ES-I3 (cell line): ENCODE measurements around the gene FASTKD1.
"Not testable (repeated sequence)": the region's sequence is repeated elsewhere in the genome, so short reads cannot be mapped to it uniquely, and the experiment has no call there.

Experiments
- H3K36me3 ChIP-seq: 2 replicates; pipeline ENCODE4 v1.6.1; 2013; ENCODE audit warnings: mild to moderate bottlenecking, low read length, control low read depth, moderate library complexity; ENCODE audit not compliant: insufficient read depth
- H3K4me1 ChIP-seq: 2 replicates; pipeline ENCODE4 v1.6.1; 2013; ENCODE audit warnings: mild to moderate bottlenecking, control low read depth, low read length; ENCODE audit not compliant: insufficient read depth
- H3K9ac ChIP-seq: 2 replicates; pipeline ENCODE4 v1.6.1; 2013; ENCODE audit warnings: low read depth, mild to moderate bottlenecking, low read length, moderate library complexity
- H3K9me3 ChIP-seq: 2 replicates; pipeline ENCODE4 v1.6.1; 2013; ENCODE audit warnings: mild to moderate bottlenecking, low read length, moderate library complexity; ENCODE audit not compliant: control insufficient read depth, insufficient read depth

The FASTKD1 gene

DNA sequence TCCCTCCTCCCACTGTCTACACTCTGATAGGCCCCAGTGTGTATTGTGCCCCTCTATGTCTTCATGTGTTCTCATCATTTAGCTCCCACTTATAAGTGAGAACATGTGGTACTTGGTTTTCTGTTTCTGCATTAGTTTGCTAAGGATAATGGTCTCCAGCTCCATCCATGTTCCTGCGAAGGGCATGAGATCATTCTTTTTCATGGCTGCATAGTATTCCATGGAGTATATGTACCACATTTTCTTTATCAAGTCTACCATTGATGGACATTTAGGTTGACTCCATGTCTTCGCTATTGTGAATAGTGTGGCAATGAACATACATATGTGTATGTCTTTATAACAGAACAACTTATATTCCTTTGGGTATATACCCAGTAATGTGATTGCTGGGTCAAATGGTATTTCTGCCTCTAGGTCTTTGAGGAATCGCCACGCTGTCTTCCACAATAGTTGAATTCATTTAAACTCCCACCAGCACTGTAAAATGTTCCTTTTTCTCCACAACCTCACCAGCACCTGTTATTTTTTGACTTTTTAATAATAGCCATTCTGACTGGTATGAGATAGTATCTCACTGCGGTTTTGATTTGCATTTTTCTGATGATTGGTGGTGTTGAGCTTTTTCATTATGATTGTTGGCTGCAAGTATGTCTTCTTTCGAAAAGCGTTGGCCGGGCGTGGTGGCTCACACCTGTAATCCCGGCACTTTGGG lies 9.0 kb upstream of the FASTKD1 start:
- H3K4me1 ChIP-seq, H3K36me3 ChIP-seq, H3K9ac ChIP-seq, H3K9me3 ChIP-seq: not testable (repeated sequence)

DNA sequence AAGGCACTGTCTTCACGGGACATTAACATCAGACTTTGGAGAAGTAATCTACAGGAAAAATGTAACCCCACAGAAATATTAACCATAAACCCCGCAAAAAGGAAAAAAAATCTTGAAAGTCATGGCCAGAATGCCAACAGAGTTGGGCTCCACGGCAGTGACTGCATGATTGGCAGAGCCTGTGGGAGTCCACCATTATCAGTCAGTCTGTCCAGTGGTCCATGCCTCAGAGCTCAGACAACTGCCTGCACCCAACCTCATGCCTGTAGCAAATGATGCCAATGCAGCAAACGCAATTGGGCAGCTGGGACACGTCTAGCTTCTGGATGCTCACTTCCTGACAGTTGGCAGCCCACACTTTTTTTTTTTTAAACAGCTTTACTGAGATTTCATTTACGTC lies 5.4 kb upstream of the FASTKD1 start:
- no peak overlapping the region for H3K9ac ChIP-seq
- no peaks in the 10 kb centered on the region for H3K36me3 ChIP-seq
- H3K9me3 ChIP-seq, result no peaks in the 10 kb centered on the region; the same call in 1 of the 2 replicates
- H3K4me1 ChIP-seq, result no peaks in the 10 kb centered on the region

DNA sequence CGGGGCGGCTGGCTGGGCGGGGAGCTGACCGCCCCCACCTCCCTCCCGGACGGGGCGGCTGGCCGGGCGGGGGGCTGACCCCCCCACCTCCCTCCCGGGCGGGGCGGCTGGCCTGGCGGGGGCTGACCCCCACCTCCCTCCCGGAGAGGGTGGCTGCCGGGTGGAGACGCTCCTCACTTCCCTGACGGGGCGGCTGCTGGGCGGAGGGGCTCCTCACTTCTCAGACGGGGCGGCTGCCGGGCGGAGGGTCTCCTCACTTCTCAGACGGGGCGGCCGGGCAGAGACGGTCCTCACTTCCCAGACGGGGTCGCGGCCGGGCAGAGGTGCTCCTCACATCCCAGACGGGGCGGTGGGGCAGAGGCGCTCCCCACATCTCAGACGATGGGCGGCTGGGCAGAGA lies 1.6 kb upstream of the FASTKD1 start:
- not testable (repeated sequence) for H3K4me1 ChIP-seq, H3K36me3 ChIP-seq, H3K9ac ChIP-seq, H3K9me3 ChIP-seq

DNA sequence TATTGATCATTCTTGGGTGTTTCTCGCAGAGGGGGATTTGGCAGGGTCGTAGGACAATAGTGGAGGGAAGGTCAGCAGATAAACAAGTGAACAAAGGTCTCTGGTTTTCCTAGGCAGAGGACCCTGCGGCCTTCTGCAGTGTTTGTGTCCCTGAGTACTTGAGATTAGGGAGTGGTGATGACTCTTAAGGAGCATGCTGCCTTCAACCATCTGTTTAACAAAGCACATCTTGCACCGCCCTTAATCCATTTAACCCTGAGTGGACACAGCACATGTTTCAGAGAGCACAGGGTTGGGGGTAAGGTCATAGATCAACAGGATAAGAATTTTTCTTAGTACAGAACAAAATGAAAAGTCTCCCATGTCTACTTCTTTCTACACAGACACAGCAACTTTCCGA lies 874 bp upstream of the FASTKD1 start:
- not testable (repeated sequence) for H3K4me1 ChIP-seq, H3K9me3 ChIP-seq, H3K36me3 ChIP-seq, H3K9ac ChIP-seq

DNA sequence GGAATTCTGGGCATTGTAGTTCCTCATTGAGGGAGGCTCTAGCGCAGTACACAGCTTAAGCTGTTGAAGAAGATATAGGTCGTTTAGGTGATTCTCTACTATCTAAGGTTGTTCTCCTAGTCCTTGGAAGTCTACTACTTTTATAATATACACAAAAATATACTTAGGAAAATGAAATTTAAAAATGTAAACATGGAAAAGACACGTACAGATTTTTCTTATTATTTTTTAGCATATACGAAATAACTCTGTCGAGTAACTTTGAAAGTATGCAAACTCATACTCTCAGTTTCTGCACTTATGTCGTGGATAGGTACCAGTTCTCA lies 272 bp upstream of the FASTKD1 start:
- Histone ChIP-seq H3K9ac (no peak overlapping the region), H3K36me3 (no peaks in the 10 kb centered on the region), H3K9me3 (no peaks in the 10 kb centered on the region), H3K4me1 (0 out of 2 replicates have a peak, but pooled peaks cover 3% of the 10 kb centered on the region)

DNA sequence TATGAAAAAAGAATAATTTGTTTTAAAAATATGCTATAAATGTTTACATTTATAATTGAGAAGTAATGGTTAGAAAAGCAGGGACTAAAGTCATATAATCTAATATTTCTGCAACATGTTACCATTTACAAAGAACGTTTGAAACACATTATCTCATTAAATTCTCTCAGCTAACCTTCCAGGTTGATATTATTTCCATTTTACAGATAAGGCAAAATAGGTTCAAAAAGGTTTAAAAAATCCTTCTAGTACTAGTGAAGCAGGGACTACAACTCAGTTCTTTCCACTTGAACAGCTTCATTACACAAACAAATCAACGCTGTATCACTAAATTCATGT lies 875 bp downstream of the FASTKD1 start:
- Histone ChIP-seq H3K9ac (peak overlapping the region; percentile 93), H3K4me1 (0 out of 2 replicates have a peak, but pooled peaks cover 3% of the 10 kb centered on the region), H3K9me3 (no peaks in the 10 kb centered on the region), H3K36me3 (no peaks in the 10 kb centered on the region)

DNA sequence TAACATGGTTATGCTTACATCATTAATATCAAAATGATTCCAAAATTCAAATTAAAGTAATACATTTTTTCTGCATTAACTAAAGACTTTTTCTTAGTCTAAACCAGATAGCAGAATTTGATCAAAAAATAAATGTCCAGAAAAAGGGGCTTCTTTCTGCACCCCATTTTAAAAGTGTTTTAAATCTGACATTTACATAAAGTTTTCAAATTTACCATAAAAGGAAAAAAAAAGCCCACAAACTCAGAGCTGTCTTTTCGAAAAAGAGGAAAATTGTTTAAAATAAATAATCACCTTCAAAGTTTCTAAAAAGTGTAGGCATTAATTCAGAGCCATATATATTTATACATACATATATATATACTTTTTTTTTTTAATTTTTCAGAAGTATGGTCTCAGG lies 1.5 kb downstream of the FASTKD1 start:
- H3K9me3 ChIP-seq, result no peaks in the 10 kb centered on the region
- H3K9ac ChIP-seq, result no peak overlapping the region
- no peaks in the 10 kb centered on the region for H3K36me3 ChIP-seq
- 0 out of 2 replicates have a peak, but pooled peaks cover 3% of the 10 kb centered on the region for H3K4me1 ChIP-seq

DNA sequence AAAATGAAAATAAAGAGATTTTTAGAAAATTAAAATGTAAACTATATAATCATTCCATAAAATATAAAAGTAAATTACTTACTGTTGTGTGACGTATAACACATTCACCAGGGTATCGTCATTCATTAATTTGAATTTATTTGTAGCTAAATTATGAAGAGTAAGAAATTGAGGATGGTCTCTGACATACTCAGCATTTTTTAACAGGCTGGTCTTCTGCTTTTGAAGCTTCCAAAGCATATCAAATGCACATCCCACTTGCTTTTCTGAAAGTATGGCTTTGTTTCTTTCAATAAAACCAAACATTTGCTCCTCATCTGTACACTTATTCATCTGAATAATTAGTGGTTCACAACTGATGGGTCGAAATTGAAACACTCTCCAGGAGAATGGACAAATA lies 2.1 kb downstream of the FASTKD1 start:
- H3K4me1 ChIP-seq, result 0 out of 2 replicates have a peak, but pooled peaks cover 3% of the 10 kb centered on the region
- no peak overlapping the region for H3K9ac ChIP-seq
- no peaks in the 10 kb centered on the region for H3K36me3 ChIP-seq
- H3K9me3 ChIP-seq, result no peaks in the 10 kb centered on the region

DNA sequence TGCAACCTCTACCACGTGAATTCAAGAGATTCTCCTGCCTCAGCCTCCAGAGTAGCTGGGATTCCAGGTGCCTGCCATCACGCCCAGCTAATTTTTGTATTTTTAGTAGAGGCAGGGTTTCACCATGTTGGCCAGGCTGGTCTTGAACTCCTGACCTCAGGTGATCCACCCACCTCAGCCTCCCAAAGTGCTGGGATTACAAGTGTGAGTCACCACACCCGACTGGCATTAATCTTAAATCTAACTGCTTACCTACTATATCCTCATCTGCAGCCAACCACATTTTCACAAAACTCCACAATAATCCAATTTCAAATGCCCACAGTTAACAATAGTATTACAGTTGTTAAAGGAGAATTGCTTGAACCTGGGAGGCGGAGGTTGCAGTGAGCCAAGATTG lies 2.9 kb downstream of the FASTKD1 start:
- H3K9me3 ChIP-seq, H3K4me1 ChIP-seq, H3K36me3 ChIP-seq, H3K9ac ChIP-seq: not testable (repeated sequence)

DNA sequence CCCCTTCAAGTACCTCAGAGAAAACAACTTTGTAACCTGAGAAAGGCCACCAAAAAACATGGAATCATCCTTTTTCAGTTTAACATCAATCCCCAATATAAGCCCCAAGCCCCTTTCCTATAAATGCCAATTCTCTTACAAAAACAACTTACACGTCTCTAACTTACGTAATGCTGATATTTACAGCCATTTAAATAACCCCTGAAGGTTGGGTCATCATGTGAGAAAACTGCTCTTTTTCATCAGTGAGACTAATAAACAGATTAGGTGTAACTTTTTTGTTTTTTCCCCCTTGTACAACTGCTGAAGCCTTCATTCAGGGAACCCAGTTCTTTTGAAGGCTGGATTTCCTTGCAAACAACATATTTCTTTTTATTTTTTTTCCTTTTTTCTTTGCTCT lies 3.7 kb downstream of the FASTKD1 start:
- no peaks in the 10 kb centered on the region for H3K9me3 ChIP-seq
- H3K9ac ChIP-seq, result no peak overlapping the region
- H3K36me3 ChIP-seq, result no peaks in the 10 kb centered on the region
- 0 out of 2 replicates have a peak, but pooled peaks cover 3% of the 10 kb centered on the region for H3K4me1 ChIP-seq

DNA sequence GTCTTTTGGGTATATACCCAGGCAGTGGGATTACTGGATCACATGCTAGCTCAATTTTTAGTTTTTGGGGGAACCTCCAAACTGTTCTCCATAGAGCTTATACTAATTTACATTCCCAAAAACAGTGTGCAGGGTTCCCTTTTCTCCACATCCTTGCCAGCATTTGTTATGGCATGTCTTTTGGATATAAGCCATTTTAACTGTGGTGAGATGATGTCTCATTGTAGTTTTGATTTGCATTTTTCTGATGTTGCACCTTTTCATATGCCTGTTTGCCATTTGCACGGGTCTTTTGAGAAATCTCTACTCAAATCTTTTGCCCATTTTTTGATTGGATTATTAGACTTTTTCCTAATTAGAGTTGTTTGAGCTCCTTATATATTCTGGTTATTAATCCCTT lies 8.0 kb downstream of the FASTKD1 start:
- H3K4me1 ChIP-seq, result no peaks in the 10 kb centered on the region
- H3K9me3 ChIP-seq, result no peaks in the 10 kb centered on the region
- H3K36me3 ChIP-seq, result no peaks in the 10 kb centered on the region
- H3K9ac ChIP-seq, result no peak overlapping the region

DNA sequence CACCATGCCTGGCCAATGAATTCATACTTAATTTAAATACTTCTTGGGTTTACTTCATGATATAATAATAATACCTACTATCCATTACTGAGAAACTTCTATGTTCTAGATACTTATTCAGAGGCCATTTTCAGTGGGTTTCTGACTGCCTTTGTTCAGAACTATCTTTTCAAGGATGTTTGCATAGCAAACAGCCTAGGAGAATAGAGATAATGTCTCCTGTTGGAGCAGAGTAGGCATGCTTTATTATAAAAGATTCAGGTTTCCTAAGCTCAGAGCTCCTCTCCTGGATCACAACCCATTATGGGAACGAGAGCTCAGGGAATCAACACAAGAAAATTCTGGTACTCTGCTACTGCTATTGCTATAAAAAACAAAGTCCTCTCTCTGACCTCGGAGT lies 11.1 kb downstream of the FASTKD1 start:
- Histone ChIP-seq H3K36me3 (0 out of 2 replicates have a peak, but pooled peaks cover 5% of the 10 kb centered on the region), H3K4me1 (no peaks in the 10 kb centered on the region), H3K9me3 (no peaks in the 10 kb centered on the region), H3K9ac (no peak overlapping the region)

DNA sequence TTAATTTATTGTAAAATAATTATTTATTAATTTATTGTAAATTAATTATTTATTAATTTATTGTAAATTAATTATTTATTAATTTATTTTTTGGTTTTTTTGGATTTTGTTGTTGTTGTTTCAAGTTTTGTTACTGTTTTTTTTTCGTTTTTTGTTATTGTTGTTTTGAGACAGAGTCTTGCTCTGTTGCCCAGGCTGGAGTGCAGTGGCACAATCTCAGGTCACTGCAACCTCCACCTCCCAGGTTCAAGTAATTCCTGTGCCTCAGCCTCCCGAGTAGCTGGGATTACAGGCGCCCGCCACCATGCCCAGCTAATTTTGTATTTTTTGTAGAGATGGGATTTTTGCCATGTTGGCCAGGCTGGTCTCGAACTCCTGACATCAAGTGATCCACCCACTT lies 11.6 kb downstream of the FASTKD1 start:
- H3K9me3 ChIP-seq, H3K4me1 ChIP-seq, H3K36me3 ChIP-seq, H3K9ac ChIP-seq: not testable (repeated sequence)

DNA sequence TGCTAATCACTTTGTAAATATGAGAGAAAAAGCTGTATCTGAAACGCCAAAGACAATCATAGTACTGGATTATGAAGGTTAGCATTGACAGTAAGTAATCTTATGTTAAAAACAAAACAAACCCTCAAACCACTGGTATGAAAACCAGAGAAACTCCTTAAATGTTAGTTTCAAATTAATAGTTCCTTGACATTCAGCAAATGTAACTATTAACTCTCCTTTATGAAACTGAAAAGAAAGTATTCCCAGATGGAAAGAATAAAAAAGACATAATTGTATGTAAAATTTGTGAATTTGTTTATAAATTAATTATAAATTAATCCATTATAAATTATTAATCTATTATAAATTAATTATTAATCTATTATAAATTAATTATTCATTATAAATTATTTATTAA lies 12.3 kb downstream of the FASTKD1 start:
- H3K4me1 ChIP-seq, result no peaks in the 10 kb centered on the region
- H3K9me3 ChIP-seq, result no peaks in the 10 kb centered on the region
- H3K36me3 ChIP-seq, result 0 out of 2 replicates have a peak, but pooled peaks cover 5% of the 10 kb centered on the region
- H3K9ac ChIP-seq, result no peak overlapping the region

DNA sequence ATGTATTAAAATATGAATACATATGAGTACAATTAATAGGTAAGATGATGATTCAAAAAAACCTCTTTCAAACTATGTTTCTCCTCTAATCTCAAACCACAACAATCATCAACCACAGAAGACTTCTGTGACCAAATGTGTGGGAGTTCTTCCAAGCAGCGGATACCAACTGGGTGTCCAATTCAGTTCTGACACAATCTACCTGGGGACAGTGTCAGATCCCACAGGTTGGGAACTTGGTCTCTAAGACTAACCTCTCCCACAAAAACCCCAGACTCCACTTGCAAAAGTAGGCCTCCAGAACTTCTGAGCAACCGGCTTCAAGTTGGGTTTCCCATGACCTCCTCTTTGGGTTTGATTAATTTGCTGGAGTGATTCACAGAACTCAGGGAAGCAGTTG lies 26.9 kb downstream of the FASTKD1 start:
- no peaks in the 10 kb centered on the region; the same call in 1 of the 2 replicates for H3K36me3 ChIP-seq
- H3K9ac ChIP-seq, result no peak overlapping the region

DNA sequence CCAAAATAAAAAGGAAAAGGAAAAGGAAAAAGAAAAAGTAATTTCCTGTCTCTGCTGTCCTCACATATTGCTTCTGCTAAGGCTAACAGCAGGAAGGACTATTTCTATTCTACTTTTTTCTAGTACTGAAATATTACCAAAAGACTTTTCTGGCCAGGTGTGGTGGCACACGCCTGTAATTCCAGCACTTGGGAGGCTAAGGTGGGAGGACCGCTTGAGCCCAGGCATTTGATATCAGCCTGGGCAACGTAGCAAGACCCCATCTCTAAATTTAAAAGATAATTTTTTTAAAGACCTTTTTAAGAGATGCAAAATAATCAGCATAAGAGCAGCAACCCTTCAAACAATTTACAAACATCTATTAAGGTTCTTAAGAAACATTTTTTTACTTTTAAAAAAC lies 31.2 kb downstream of the FASTKD1 start:
- H3K9me3 ChIP-seq, result no peaks in the 10 kb centered on the region
- no peaks in the 10 kb centered on the region for H3K4me1 ChIP-seq
- H3K36me3 ChIP-seq, result no peaks in the 10 kb centered on the region; the same call in 1 of the 2 replicates

More for the DNA sequence above, 26.9 kb downstream of the FASTKD1 start:
- no peaks in the 10 kb centered on the region for H3K9me3 ChIP-seq
- H3K4me1 ChIP-seq, result no peaks in the 10 kb centered on the region

More for the DNA sequence above, 31.2 kb downstream of the FASTKD1 start:
- H3K9ac ChIP-seq, result no peak overlapping the region
